Loucy (cell line): ENCODE measurements around the gene LONRF3.

Experiments
- EZH2phosphoT487 ChIP-seq: fragments of 200-600 bp; IDR thresholded peaks from 2 replicates; pipeline ENCODE4 v1.6.1; 2018; ENCODE audit warnings: antibody characterized with exemption, mild to moderate bottlenecking, moderate library complexity, borderline replicate concordance
- TF ChIP-seq, protein P1 (sequence below): fragments of 200-600 bp; sonication (generic); conservative IDR thresholded peaks from 2 replicates; pipeline ENCODE4 v1.5.1; 2014; ENCODE audit warnings: mild to moderate bottlenecking, antibody characterized with exemption, low read length

DNA sequence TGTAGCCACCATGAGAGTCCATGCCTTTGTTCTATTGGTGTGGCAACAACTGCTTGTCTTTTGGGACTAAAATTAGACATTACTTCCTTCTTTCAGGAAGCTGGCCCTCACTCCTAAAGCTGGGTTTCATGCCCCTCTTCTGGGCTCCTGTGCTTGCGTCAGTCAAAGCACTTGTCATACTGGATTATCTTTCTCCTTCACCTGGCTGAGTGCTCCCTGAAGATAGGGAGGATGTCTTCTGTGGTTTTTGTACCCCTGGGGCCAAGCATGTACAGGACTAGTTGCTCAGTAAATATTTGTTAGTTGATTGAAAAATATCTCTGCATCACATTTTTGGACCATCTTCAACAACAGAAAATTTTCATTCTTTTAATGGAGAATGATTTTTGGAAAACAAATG, 26.1 kb upstream of the LONRF3 start:
- TF ChIP-seq, protein P1, sequence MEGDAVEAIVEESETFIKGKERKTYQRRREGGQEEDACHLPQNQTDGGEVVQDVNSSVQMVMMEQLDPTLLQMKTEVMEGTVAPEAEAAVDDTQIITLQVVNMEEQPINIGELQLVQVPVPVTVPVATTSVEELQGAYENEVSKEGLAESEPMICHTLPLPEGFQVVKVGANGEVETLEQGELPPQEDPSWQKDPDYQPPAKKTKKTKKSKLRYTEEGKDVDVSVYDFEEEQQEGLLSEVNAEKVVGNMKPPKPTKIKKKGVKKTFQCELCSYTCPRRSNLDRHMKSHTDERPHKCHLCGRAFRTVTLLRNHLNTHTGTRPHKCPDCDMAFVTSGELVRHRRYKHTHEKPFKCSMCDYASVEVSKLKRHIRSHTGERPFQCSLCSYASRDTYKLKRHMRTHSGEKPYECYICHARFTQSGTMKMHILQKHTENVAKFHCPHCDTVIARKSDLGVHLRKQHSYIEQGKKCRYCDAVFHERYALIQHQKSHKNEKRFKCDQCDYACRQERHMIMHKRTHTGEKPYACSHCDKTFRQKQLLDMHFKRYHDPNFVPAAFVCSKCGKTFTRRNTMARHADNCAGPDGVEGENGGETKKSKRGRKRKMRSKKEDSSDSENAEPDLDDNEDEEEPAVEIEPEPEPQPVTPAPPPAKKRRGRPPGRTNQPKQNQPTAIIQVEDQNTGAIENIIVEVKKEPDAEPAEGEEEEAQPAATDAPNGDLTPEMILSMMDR = no peak
- no peak for TF ChIP-seq EZH2phosphoT487
